OCI-M2 (cell line): ENCODE measurements around the gene VGLL3.
"Not testable (repeated sequence)": the region's sequence is repeated elsewhere in the genome, so short reads cannot be mapped to it uniquely, and the experiment has no call there.

Source experiments
- DNase-seq: peaks from one replicate; lab custom pipeline; 2025; ENCODE audit not compliant: unreplicated experiment; lab: John Stamatoyannopoulos, UW

The VGLL3 gene, protein sequence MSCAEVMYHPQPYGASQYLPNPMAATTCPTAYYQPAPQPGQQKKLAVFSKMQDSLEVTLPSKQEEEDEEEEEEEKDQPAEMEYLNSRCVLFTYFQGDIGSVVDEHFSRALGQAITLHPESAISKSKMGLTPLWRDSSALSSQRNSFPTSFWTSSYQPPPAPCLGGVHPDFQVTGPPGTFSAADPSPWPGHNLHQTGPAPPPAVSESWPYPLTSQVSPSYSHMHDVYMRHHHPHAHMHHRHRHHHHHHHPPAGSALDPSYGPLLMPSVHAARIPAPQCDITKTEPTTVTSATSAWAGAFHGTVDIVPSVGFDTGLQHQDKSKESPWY

DNA sequence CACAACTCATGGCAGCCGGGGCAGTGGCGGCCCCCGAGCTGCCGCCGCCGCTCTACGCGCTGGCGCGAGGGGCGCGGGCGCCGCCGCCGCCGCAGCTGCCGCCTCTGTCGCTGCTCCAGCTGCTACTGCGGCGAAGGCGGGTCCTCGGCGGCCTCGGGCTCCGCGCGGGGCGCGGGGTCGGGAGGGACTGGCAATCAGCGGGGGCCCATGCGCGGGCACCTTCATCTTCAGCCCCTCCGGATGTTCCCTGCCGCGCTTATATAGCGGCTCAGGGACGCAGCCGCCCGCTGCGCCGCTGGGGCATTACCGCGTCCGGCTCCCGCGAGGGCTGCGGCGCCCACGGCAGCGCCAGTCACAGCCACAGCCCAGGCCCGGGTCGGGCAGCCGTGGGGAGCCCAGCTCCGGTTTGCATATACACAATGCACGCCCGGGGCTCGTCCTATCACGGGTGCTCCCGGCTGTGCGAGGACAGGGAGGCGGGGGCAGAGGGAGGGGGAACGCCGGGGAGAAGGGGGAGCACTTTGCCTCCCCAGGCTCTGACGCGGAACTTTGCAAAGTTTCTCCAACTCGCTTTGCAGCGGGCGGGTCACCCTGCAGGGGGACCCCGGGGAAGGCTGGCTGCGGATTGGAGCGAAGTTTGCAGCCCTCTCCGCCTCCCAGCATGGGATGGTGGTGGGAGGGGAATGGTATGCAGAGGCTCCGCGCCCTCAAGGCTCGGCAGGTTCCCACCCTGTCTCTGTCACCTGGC, at the start of gene VGLL3:
Gene VGLL3 (minus strand): TSS at position 416 of the 748 bp plus-strand sequence. CDS start 406 bp downstream, at position 10.
- no peak for DNase-seq

DNA sequence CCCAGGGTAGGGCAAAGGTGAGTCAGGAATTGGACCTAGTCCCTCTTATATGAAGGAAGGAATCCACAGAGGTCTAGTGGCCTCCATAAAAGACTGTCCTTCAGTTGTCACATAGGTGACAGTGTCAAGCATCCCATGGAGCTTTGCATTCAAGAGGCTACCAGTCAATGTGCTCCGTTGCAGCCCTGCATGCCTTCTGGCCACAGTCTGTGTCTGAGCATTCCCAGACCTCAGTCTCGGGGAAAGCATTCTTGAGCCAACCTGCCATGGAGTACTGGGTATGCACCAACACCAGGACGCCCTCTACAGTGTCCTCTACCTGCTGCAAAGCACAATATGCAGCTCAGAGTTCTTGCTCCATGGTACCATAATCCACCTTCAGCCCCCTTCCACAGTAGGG, 46.7 kb upstream of the VGLL3 start:
- DNase-seq = no peak

DNA sequence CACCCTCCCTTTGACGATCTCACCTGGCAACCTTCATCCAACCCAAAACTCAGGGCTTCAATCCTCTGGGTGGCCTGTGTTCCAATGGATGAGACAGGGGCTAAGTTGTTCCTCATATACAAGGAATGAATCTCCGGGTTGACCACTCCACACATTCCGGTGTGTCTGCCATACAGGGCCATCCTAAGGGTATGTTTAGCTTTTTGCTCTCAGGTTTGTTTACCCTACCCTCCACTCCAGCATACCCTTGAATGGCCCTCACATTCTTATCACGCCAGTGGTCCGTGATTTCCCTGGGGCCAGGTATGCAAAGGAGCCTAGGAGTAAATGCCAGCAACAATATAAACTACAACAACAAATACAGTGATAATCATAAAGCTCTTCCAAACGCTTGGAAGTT, 45.7 kb upstream of the VGLL3 start:
- no peak for DNase-seq

DNA sequence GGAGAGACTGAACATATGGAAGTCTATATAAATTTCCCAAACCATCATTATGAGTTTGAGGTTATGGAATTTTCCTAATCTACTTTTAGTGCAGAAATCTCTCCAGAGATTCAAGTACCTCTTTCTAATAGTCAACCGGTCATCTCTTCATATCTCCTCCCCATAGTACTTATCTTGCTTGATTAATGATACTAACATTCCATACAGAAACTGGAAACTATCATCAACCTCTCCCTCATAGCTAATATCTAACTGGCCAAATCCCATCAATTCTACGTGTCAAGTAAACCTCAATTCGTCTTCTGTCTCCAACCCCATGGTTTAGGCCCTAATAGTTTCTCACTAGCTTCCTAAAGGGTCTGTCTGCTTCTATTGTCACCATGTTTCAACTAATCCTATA, 44.4 kb upstream of the VGLL3 start:
- DNase-seq = no peak

DNA sequence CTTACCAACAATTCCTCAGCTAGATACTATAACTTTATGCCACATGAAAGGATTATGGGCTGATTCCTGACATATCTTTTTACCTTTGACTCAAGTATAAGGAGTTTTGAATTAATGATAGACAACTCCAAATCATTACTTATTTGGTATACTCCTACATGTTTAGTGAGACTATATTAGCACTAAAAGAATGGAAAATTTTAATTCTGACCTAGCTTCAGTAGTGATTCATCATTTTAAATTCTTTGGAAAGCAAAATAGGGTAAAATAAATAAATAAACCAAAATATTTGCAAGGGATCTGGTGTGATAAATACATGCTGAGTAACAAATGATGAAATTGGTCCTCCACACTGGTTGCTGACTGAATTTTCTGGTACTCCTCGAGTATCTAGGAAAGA, 42.3 kb upstream of the VGLL3 start:
- DNase-seq = no peak

DNA sequence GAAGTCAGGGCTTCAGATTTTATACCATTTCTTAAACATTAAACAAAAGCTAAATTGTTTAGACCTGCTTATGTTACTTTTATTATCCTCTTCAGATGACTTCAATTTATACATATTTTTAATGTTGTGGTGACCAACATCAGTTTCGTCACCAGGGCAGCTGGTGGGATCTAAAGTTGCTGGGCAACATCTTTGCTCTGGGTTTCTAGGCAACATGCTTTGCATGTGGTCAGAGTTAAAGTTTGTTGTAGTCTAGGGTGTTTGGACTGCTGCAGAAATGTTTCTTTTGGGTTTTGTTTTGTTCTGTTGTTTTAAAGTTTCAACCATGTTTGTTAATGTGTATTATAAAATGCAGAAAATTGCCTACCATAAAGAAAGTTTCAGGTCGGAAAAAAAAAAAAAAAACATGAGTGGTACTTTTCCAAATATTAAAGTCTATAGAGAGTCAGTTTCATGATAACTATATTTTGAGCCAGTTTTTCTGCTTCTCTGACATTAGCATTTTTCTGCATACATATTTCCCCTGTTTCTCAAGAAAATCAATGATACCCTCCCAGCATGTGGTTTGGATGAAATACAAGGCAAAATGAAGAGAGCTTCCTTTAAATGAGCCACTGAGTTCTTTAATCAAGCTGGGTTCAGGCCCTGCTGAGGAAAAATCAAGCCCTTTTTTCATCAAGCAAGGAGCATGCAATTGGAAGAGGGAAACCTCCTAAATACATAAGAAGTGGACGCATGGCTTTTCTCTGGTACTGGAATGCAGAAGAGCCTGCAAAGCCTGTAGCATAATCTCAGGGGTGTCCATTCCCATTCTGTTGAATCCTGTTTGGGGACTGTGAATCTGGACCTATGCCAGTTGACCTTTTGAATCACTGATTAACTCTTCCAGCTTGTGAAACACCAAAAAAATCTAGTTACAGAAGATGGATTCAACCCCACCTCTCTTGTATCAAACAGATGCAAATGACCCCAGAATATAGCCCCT, 35.0 kb upstream of the VGLL3 start:
- no peak for DNase-seq

DNA sequence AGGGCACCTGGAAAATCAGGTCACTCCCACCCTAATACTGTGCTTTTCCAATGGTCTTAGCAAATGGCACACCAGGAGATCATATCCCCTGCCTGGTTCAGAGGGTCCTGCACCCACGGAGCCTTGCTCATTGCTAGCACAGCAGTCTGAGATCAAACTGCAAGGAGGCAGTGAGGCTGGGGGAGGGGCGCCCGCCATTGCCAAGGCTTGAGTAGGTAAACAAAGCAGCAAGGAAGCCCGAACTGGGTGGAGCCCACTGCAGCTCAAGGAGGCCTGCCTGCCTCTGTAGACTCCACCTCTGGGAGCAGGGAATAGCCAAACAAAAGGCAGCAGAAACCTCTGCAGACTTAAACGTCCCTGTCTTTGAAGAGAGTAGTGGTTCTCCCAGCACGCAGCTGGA, 26.4 kb upstream of the VGLL3 start:
- DNase-seq = not testable (repeated sequence)

DNA sequence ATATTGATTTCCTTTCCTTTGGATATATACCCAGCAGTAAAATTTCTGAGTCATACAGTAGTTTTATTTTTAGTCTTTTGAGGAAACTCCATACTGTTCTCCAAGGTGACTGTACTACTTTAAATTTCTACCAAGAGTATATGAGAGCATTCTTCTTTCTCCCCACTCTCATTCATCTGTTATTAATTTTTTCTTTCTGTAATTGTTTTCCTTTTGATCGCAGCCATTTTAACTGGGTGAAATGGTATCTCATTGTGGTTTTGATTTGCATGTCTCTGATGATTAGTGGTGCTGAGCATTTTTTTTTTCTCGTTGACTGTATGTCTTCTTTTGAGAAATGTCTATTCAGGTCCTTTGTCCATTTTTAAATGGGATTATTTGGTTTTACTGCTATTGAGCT, 18.3 kb upstream of the VGLL3 start:
- no peak for DNase-seq

DNA sequence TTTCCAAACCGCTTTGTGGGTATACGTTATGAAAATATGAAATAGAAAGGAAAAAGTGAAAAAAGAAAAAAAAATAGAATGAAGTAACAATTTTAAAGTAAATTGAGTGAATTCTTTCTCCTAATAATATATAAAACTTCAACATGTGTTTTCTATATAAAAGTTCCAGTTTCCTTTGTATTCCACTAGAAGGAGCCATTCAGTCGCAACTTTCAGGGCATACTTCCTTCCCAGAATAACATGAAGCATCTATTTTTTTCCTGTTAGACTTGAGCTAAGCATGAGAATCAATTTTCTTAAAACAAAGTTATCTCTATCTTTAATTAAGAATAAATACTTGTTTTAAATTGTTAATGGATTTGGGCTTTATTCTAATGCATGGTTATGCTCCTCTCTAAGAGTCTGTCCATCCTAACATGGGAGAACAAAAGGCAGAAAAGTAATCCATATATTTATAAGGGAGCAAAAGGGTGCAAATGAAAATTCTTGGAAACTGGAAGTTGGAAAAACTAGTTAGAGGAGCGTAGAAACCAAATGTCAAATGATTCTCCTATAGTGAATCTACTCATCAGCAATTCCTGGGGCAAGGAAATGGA, 16.0 kb upstream of the VGLL3 start:
- DNase-seq = no peak

DNA sequence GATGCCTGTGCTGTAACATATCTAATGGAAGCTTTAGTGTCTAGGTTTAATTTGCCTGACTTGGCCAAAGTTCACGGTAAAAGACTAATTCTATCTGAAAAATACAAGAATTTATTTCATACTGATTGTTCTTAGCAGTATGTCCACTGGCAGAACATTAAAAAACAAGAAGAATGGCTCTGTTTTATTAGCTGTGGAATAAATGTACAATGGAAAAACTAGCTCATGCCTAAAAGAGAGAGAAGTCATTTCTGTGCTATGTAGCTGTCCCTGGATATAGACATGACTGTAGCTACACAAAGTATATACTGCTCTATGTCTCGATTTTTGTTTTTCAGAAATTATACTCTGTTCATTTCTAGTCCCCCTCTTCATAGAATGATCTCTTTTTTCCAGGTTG, 13.9 kb upstream of the VGLL3 start:
- DNase-seq = no peak

DNA sequence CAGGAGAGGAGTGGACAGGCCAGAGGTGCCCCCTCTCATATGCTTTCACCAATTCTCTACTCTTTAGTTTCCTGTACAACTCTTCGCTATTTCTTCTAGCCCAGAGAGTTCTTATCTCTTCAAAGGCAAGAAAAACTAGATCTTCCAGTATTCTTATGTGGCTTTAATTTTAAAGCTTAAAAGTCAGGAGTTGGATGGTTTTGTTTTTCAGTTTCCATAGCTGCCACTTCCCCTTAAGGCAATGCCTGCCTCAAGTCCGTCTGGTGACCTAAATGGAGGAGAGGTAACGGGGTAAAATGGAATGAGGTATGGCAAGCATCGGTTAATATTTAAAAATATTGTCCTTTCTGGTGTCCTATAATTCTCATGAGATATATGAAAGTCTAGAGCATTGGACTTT, 11.4 kb upstream of the VGLL3 start:
- DNase-seq = no peak

DNA sequence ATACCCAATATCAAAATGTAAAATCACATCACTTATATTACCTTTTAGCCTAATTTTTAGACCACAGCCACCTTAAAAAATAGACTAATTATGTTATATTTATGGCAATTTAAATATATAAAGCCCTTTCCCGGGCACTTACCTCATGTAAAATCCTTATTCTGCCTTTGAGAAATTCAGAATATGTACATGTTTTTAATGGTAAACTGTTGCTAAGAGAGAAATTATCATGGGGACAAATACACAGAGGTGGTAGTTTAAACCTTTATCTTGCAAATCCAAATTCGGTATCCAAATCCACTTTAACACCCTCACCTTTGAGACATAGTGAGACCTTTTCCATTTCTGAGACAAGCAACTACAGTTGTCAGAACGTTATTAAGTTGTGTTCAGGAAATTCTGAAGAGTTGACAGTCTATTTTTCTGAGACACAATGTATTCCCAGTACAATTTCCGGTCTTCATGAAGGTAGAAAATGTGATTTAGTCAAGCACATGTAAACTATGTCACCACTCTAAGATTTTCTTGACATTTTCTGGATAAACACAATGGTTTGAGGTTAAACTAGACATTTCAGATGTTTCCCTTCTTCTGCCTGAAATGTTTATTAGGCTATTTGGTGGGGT, 10.6 kb upstream of the VGLL3 start:
- no peak for DNase-seq

DNA sequence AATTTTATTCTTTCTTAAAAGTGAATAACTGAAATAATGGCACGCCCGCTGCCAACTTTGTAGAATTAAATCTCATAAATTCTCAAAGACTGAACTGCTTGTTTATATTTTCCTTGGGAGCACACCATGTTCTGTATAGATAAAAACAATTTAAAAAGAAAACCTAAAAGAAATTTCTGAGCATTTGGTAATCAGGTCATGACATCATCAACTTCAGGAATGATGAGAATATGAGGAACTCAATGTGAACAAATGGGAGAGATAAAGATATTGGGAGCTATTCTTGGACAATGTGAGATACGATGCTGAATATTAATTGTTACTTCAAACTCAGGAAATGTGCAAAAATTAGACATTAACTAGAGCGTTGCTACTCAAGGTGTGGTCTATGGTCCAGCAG, 10.0 kb upstream of the VGLL3 start:
- no peak for DNase-seq

DNA sequence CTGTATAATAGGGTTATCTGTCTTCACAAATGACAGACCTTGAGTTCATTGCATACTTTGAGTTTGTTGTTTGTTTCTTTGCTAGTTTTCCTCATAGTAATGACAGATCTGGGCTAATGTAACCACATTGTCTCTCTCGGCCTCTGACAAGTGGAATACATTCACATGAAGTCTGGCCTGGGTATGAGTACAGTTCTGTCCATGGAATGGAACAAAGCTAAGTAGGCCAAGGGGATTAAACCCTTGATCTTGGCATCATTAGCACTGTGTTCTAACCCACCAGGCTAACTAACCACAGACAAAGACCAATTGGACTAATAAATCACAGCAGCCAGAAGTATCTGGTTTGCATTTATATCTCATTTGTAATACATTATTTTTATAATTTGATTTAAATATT, 7.6 kb upstream of the VGLL3 start:
- DNase-seq = no peak

DNA sequence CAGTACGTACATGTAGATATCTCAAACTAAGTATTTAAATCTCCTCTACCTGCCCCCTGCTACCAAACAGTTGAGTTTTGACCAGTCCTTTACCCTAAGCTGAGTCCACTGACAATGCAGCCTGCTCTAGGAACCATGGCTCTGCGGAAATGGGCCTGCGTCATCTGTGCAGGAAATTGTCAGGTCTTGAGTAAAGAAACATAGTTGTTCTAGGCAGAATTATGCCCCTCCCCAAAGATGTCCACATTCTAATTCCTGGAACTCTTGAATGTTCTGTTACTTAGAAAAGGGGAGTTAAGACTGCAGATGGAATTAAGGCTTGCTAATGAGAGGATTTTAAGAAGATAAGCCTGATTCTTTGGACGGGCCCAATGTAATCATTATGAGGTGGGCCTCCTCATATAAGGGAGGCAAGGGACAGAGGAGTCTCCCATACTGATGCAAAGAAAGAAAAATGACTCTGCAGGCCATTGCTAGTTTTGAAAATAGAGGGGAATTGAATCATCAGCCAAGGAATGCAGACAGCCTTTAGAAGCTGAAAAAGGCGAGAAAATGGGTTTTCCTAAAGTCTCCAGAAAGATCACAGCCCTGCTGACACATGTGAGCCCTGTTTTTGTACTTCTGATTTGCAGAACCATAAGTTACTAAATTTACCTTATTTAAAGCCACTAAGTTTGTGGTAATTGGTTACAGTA, 5.5 kb upstream of the VGLL3 start:
- DNase-seq = no peak

DNA sequence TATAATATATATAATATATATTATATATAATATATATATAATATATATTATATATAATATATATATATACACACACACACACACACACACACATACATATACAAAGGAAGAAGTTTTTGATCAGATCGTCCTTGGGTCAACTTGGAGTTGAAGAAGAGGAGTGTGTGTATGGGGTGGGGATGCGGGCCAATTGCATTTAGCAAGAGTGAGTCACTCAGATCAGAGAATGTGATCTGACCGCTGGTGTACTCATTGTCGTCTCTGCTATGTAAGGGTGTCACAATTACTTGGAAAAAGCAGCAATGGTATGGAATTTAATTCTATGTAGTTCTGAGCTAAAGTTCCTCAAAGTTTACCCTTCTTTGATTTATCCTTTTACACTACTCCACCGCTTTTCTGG, 4.6 kb upstream of the VGLL3 start:
- DNase-seq = no peak

DNA sequence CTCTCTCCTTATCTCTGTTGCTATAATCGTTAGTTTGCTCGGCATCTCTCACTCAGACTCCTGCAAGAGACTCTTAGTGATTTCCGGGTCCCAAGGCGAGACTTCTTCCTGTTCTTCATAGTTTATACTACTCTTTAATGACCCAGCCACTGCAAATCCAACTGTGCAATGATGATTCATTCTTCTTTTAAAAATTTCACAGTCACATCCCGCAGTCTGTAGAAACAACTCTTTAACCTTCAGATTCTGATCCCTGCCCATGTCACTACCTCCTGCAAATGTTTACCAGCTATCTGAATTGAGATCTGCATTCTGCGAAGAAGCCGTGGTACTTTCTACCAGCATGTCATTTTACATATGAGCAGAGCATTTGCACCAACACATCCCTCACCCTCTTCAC, 2.8 kb upstream of the VGLL3 start:
- DNase-seq = no peak

DNA sequence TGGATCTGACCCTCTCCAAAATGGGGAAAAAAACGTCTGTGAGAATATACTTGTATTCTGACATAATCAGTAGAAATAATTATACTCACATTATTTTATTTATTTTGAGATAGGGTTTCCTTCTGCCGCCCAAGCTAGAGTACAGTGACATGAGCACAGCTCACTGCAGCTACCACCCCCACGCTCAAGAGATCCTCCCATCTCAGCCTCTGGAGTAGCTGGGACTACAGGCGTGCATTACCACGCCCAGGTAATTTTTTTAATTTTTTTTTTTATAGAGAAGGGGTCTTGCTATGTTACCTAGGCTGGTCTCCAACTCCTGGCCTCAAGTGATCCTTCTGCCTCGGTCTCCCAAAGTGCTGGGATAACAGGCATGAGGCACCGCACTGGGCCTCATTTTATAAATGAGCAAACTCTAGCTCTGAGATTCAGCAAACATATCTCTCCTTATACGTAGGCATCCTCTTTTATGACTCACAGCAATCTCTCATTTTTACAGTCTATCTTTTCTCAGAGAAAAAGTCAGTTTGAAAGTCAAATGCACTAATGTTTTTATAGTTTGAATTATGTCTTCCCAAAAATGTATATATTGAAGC, 989 bp upstream of the VGLL3 start:
- DNase-seq = no peak

DNA sequence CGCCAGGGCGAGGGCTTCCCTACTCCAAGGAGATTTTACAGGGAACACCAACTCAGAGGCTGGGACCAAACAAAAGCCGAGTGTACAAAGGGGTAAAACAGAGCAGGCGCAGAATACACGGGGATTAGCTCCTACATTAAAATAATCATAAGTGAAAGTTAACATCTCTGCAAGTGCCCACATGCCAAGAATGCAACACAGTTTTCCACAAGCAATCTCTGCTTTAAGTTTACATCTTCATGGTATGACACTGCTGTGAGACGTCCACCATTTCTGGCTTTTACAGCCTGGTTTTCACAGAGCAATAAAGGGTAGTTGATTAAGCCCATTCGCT, 500 bp upstream of the VGLL3 start:
- no peak for DNase-seq
